Fibroblast of skin of left quadriceps (primary cell): ENCODE measurements around the gene MANEAL.

ENCODE experiments used
- DNase-seq, 2 experiments: peaks; one replicate each; pipeline ENCODE4 v3.0.0-alpha.2; 2013; ENCODE audit warnings: low read depth in 2 of 2

MANEAL gene

DNA sequence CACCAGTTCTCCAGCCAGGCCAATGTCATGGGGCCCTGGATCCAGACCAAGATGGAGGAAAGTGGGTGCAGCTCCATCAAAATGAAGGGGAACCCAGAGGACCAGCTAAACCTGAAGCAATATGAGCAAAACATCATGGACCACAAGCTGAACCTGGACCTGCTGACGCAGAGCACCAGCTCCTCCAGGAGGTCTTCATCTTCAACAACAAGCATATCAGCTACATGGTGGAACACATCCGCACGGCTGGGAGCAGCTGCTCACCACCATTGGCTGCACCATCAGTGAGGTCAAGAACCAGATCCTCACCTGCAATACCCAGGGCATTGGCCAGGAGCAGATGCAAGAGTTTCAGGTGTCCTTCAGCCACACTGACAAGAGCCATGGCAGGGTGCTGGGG is 15.0 kb upstream of the MANEAL start:
- no peak for DNase-seq

DNA sequence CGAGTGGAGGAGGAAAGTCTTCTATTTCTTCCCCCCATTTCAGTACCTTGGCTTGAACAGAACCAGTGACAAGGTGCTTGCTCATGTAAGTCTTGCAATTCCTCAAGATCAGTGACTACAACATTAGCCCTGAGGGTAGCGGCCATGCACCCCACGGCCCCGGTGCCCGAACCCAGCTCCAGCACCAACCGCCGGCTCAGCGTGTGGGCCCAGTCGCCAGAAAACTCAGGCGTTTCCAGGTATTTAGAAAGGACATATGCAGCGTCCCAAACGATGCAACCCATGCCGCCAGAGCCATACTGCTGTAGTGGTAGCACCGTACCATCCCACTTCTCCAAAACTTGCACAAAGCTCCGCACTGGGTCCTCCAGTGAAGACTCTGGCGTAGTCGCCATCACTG is 11.2 kb upstream of the MANEAL start:
- no peak for DNase-seq

DNA sequence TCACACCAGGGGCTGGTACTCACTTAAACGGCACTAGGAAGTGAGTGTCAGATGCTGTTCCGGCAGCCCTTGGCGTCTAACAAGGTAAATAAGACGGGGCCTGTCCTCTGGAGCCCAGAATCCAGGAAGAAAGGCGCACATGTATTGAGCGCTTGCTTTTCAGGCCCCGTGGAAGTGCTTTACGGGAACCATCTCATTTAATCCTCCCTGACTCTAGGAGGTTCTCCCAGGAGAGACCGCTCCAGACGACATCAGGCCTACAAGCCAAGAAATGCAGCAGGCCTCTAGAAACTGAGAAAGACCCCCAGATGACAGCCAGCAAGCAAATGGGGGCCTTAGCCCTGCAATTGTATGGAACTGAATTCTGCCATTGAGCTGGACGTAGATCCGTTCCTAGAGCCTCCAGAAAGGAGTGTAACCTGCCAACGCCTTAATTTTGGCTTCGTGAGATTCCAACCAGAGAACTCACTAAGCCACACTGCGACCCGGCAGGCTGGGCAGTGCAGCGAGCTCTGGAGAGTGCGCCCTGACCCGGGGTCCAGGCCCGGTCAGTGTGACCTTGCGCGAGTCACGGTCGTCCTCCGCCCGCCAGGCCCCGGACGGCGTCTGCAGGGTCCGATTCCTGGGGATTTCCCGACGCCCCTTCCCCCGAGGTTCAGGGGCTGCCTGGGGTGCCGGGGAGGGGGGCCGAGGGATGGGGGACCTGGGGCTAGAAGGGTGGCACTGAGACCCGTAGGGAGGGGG is 532 bp upstream of the MANEAL start:
- no peak for DNase-seq

DNA sequence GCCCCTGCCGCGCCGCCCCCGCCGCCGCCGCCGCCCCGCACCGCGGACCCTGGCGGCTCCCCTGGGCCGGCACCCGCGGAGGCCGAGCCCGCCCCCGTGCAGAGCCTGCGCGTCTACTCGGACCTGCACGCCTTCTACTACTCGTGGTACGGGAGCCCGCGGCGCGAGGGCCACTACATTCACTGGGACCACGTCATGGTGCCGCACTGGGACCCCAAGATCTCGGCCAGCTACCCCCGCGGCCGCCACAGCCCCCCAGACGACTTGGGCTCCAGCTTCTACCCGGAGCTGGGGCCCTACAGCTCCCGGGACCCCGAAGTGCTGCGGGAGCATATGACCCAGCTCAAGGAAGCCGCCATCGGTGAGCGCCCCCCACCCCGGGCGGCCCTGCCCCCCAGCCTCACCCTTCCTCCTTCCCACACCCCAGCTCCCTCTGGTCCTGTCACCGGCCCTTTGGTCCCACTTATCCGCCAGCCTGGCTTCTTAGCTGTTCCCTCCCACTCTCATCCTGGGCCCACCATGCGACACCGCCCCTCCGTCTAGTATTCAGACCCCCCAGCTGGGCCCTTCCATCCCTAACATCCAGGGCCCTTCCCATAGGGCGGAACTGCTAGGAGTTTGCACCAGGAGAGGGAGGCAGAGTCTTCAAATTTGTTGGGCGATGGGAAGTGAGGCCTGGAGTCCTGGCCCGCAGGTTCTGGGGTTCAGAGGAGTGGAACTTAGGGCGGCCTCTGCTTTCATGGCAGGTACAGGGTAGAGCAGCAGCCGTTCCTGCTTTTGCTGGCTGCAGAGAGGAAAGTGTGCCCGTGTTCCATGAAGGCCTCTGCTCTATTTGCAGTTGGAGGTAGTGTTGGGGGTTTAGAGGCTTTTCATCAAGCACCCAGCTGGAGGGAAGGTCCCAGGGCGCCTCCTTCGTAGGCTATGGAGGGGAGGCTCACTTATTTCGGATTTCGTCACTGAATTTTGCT is 1.0 kb downstream of the MANEAL start:
- DNase-seq: no peak

DNA sequence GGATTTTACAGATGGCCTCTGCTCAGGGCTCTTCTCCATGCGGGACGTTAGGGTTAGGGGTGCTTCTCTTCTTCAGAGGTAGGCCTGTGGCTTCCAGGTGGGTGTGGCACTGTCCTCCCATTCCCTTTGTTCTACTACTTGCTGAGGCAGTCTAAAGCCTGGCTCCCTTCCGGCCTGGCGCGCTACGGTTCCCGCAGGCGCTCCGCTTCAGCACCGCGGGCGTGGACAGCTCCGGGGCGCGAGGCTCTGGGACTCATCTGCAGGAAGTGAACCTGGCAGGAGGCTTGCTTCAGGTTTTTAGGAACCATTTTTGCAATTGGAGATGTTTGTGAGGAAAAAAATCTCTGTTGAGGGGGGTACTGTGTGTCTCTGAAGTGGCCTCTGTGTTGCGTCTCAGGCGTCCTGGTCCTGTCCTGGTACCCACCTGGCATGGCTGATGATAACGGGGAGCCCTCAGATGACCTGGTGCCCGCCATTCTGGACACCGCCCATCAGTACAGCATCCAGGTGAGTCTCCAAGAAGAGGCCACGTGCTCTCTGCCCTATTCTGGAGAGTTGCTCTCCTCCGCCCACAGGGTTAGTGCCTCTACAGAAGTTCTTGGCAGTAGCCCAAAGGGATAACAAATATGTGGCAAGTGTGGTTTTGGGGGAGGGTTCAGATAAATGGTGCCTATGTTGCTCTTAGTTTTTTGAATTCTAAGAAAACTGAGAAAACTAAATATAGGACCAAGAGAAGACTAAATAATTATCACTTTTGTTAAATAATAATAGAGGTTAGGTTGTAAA is 1.9 kb downstream of the MANEAL start:
- no peak for DNase-seq

DNA sequence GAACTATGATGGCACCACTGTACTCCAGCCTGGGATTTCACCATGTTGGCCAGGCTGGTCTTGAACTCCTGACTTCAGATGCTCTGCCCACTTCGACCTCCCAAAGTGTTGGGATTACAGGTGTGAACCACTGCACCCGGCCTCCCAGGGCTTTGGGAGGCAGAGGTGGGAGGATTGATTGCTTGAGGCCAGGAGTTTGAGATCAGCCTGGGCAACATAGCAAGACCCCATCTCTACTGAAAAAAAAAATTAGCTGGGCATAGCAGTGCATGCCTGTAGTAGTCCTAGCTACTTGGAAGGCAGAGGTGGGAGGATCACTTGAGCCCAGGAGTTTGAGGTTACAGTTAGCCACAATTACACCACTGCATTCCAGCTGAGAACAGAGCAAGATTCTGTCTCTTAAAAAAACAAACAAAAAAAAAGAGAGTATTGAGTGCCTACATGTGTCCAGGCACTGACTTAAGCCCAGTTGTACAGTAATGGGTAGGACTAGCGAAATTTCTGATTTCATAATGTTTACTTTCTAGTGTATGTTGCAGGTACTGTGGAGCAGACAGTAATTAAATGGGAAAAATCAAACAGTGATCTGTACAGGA is 4.2 kb downstream of the MANEAL start:
- no peak for DNase-seq

DNA sequence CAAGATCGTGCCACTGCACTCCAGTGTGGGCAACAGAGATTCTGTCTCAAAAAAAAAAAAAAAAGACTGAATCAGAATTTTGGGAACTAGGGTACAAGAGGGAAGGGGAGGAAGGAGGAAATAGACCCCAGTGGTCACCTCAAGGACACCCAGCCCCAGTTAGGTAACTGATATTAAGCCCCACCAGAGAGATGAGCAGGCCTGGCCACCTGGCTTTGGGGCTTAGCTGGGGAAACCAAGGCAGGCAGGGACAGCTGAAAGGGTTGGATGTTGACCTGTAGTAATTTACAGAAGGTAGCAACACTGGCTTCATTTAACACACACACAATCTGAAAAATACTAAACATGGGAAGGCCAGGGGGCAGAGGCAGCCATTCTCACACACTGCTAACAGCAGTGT is 8.8 kb downstream of the MANEAL start:
- no peak for DNase-seq

DNA sequence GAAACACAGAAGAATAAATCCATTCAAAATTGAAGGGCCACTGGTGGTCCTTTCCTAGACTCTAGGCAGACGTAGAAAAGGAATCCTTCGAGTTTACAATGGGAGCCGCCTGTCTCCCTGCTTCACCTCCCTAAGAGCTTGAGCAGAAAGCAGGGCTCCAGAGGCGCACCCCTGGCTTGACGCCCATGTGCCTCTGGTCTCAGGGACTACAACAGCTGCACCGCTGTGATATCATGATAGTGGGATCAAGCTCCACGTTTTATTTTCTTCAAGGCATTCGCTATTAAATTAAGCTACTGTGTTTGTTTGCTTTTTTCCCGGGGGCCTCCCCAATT is 13.5 kb downstream of the MANEAL start:
- no peak for DNase-seq

DNA sequence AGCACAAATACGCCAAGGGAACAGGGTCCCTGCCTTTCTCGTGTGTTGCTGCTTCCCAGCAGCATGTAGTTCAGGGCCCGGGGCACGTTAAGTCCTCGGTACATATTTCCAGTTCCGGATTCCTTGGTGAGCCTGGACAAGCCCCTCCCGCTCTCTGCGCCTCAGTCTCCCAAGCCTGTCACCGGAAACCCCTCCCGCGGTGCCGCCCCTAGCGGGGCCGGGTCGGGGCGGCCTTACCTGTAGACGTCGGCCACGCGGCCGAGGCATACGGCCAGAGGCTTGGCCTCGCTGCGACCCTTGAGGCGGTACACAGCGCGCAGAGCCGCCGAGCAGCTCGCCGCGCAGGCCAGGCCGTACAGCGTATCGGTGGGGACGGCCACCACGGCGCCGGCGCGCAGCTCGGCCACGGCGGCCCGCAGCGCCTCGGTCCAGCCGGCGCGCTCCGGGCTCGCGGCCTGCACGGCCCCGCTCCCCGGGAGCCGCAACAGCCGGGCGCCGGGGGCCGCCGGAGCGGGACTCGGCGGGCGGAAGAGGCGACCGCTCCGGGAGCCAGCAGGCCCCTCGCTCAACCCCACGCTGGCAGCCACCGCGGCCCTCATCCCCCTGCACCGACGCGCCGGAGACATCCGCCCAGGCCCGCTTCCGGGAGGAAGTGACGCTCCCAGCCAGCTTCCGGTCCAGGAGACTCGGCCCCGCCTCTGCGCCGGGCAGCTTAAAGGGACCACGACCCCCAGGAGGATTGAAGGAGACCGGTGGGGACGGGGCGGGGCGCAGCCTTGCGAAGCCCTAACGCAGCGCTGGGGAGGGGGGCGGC is 14.1 kb downstream of the MANEAL start, which contains the start of the genes C1orf122 and YRDC:
TSS of gene C1orf122 (plus strand) at position 236 of the 814 bp plus-strand sequence. CDS start 615 bp downstream, outside the sequence.
TSS of gene YRDC (minus strand) at position 654 of the 814 bp plus-strand sequence. CDS start at position 626, 28 bp downstream.
- DNase-seq: peak; percentile 85 to 86

DNA sequence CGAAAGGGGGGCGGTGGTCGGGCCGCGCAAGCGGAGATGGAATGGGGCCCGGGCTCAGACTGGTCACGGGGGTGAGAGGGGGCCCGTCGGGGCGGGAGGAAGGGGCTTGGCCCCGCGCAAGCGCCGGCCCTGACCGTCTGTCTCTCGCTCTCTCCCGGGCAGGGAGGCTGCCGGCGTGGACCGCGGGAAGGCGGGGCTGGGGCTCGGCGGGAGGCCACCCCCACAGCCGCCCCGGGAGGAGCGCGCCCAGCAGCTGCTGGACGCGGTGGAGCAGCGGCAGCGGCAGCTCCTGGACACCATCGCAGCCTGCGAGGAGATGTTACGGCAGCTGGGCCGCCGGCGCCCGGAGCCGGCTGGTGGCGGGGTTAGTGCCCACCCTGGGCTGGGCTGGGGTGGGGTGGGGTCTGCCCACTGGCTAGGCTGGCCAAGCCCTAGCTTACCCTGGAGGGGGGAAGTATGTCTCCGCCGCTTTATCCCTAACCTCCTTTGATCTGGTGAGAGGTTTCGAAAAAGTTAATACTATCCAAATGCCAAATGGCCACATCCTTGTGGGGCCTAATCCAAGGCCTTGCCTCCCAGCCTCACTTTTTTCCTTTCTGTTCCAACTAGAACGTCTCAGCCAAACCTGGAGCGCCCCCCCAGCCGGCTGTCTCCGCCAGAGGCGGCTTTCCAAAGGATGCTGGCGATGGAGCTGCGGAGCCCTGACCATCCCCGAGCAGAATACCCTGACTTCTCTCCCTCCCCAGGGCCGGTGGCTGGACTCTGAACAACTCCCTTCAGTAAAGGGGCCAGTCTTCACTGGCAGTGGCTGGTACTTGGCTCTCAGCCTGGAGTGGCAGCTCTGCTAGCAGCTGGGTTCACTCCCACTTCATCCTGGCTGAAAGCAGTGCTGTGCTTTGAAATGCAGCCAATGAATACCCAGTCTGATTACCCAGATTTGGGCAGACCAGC is 15.0 kb downstream of the MANEAL start:
- DNase-seq: peak; percentile 35 to 40

DNA sequence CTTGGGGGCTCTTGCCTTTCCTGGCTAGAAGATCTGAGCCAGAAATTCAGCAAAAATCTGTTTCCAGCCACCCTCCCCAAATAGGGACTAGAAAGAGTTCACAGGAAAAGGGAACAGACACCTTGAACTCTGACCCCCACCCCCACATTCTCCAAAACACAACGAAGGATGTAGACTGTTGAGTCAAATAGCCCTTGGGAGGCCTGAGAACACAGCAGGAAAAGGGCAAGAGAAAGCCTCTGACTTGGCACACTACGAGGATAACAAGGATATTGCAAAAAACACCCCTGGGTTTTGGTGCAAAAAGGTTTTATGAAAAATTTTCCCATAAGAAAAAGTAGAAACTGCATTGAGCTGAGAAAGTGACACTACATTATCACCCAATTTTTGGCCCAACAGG is 16.3 kb downstream of the MANEAL start:
- no peak for DNase-seq

DNA sequence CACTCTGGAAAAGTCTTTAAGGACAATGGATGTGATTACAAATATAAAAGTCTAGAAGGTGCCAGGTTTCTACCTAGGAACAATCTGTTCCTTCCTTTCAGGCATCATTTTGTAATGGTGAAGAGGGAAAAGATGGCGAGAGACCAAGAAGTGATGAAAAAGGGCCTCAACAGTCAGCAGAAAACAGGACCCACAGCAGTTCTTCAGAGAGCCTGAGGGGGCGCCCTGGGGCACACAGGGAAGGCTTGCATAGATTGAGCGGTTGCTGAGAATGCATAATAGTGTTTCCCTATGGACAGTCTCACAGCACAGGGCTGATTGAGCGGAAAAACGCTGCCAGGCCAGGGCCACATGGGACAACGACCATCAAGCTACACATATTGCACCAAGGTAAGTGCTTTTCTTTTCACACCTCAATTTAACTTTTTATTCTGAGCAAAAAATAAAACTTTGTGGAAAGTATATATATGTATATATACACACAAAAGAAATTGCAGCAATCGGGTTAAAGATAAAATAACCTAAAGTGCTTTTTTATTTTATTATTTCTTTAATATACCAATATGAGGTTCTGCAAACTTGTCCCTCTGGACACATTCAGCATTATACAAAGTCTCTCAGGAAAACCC is 17.5 kb downstream of the MANEAL start:
- peak; percentile 58 to 60 for DNase-seq

DNA sequence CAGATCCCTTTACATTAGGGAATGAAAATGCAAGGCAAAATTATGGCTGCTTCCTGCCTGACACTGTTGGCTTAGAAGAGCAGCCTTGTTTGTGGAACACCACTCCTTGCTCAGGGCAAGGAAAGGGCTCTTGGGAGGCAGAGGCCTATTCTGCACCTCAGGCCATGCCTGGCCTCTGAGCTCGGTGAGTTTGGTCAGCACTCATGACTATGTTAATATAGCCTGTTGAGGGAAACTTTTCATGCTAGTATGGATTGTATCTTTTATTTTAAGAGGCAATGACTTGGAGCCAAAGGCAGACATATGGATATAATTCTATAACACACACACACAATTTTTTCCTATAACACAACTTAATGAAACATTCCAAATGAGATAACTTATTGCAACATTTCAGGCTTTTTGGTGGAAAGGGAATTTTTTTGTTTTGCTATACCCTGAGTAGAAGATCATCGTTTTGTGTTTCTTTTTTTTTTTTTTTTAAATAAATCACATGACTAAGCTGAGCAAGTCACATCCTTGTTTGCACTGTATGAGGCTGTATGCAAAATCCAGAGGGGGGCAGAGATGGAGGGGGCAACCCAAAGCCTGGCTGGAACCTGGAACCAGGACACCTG is 20.0 kb downstream of the MANEAL start:
- no peak for DNase-seq

DNA sequence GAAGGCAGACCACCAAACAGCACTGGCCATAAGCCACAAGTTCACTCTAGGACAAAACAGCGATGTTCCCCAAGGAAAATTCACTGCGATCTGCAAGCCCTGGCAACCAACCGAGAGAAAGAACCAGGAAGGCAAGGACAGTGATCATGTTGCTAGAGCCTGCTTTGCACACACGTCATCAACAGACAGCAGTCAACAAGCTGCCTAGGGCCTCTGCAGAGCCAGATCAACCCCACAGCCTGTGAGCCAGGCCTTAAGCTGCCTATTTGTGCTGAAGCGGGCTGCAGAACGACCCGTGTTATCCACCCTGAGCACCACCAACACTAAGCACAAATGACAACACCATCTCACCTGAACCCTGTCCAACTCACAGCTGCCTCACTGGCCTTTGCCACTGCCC is 20.6 kb downstream of the MANEAL start:
- DNase-seq: no peak

DNA sequence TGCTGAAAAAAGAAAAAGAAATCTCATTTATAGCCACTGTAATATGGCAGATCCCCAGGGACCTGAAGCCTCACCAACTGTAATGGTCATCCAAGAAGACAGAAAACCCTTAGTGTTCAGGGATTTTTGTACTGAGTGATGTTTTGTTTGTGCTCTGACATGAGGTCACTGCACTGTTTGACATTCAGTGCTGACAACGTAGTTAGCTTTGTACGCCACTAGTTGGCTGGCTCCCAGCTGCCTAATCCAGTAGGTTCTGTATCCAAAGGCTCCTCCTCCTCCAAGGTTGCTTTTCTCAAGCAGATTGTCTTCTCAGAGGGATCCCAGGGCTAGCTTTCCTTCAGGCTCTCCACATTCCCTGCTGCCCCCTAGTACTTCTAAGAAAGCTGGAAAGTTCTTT is 23.8 kb downstream of the MANEAL start:
- no peak for DNase-seq

DNA sequence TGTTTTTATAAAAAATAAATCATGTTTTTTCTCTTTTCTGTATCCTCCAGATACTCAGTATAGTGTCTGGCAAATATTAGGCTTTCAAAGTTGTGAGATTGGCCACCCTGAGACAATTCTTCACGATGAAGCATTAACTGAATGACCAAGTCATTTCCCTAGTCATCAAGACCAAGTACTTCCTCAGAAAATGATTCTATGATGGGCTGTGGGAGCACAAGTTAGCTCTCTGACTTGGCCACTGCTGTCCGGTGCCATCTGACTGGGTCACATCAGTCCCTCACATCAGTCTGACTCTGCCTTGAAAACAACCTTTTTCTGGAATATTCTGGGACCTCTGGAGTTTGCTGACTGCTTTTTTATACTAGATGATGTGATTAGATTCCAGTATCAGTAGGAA is 27.8 kb downstream of the MANEAL start:
- no peak for DNase-seq

DNA sequence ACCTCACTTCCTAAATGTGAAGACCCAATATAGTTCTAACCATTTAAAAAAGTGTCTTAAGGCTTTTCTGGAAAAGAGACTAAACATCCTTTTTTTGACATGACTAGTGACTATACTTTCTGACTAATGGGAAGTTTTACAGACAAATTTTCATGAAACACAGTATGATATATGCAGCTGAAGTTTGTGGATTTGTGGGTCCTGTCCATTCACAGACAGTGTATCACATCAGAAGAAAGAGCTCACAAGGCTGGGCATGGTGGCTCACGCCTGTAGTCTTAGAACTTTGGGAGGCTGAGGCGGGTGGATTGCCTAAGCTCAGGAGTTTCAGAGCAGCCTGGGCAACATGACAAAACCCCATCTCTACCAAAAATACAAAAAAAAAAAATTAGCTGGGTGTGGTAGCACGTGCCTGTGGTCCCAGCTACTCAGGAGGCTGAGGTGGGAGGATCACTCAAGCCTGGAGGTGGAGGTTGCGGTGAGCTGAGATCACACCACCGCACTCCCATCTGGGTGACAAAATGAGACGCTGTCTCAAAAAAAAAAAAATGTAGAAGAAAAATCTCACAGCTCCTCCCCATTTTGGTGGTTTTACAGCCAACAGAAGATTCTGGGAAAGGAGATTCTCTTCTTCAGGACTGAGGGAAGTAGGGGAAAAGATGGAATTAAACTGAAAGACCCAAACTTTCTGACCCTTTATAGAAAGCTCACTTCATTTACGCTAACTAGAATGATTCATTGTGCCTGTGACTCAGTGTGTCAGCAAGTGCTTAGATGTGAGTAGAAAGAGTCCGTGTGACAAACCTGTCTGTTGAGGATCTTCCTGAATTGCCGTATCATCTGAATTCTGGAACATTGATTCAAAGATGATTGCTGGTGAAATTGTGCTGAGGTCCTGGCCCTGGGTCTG is 29.5 kb downstream of the MANEAL start:
- DNase-seq: no peak

DNA sequence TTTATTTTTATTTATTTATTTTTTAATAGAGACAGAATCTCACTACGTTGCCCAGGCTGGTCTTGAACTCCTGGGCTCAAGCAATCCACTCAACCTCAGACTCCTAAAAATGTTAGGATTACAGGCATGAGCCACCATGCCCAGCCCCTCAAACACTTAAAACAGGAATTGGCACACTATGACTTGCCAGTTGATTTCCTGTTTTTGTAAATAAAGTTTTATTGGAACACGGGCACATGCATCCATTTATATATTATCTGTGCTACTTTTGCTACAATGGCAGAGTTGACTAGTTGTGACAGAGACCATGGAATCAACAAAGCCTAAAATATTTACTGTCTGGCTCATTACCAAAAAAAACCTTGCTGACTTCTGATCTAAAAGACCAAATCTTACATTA is 30.4 kb downstream of the MANEAL start:
- DNase-seq: no peak
